ENCODE data around the gene DDX5.

GRCh38 chr17:64466019-64466735, 39.9 kb downstream of the DDX5 start:
- TF ChIP-seq CTCF (IDR thresholded peaks at IDR 0.05; ENCODE audit: low read length) = no peak
- no peak for TF ChIP-seq EZH2 (IDR thresholded peaks at IDR 0.05; ENCODE audit: borderline replicate concordance, low read length)
